Forelimb muscle (tissue), 1 donor: Measurements from ENCODE around the gene JADE1. TPM values are rescaled to one million over a fixed set of nuclear protein-coding genes. Genes with fewer than 3 reads are reported as not detected.

Source experiments
- DNase-seq: peaks from one replicate; pipeline ENCODE4 v3.0.0-alpha.2; 2013; ENCODE audit warnings: low read depth
- polyA plus RNA-seq: library from polyadenylated mRNA; unstranded; fragments of 120-200 nt; gene quantifications from one replicate; pipeline ENCODE4 v1.2.1, GENCODE V29; 2013; ENCODE audit not compliant: insufficient read length

Gene JADE1
- polyA plus RNA-seq: 29.7 TPM

- peak; percentile 77 for DNase-seq
Observed at GRCh38 chr4:128809477-128810330, at the start of gene JADE1. Gene JADE1 (plus strand): TSS chr4:128809700. CDS start chr4:128831759, 22,059 bp downstream.

- no peak for DNase-seq
Observed at GRCh38 chr4:128766781-128767180, 42.7 kb upstream of the JADE1 start.

GRCh38 chr4:128768373-128768996, 41.0 kb upstream of the JADE1 start:
- DNase-seq: no peak

- DNase-seq: no peak
Observed at GRCh38 chr4:128769011-128769410, 40.5 kb upstream of the JADE1 start.

GRCh38 chr4:128770807-128771206, 38.7 kb upstream of the JADE1 start:
- no peak for DNase-seq

- DNase-seq: no peak
Observed at GRCh38 chr4:128775477-128775876, 34.0 kb upstream of the JADE1 start.

GRCh38 chr4:128775916-128776315, 33.6 kb upstream of the JADE1 start:
- no peak for DNase-seq

- DNase-seq: no peak
Observed at GRCh38 chr4:128776794-128777216, 32.7 kb upstream of the JADE1 start.

- DNase-seq: no peak
Observed at GRCh38 chr4:128780688-128781087, 28.8 kb upstream of the JADE1 start.

- no peak for DNase-seq
Observed at GRCh38 chr4:128782076-128782715, 27.3 kb upstream of the JADE1 start.

GRCh38 chr4:128782875-128783614, 26.5 kb upstream of the JADE1 start:
- no peak for DNase-seq

GRCh38 chr4:128787509-128788311, 21.8 kb upstream of the JADE1 start:
- no peak for DNase-seq

GRCh38 chr4:128793859-128794672, 15.4 kb upstream of the JADE1 start:
- DNase-seq: no peak

GRCh38 chr4:128796934-128797333, 12.6 kb upstream of the JADE1 start:
- DNase-seq: no peak

GRCh38 chr4:128800284-128800683, 9.2 kb upstream of the JADE1 start:
- no peak for DNase-seq

- no peak for DNase-seq
Observed at GRCh38 chr4:128800701-128801284, 8.7 kb upstream of the JADE1 start.

GRCh38 chr4:128802680-128803628, 6.5 kb upstream of the JADE1 start:
- no peak for DNase-seq

GRCh38 chr4:128803783-128804182, 5.7 kb upstream of the JADE1 start:
- no peak for DNase-seq
